ENCODE measurements around the gene CUL7. TPM values are rescaled to one million over a fixed set of nuclear protein-coding genes. Genes with fewer than 3 reads are reported as not detected.

Gene CUL7
- total RNA-seq, 1 donor from 2014 or later, result 58.9 TPM

DNA sequence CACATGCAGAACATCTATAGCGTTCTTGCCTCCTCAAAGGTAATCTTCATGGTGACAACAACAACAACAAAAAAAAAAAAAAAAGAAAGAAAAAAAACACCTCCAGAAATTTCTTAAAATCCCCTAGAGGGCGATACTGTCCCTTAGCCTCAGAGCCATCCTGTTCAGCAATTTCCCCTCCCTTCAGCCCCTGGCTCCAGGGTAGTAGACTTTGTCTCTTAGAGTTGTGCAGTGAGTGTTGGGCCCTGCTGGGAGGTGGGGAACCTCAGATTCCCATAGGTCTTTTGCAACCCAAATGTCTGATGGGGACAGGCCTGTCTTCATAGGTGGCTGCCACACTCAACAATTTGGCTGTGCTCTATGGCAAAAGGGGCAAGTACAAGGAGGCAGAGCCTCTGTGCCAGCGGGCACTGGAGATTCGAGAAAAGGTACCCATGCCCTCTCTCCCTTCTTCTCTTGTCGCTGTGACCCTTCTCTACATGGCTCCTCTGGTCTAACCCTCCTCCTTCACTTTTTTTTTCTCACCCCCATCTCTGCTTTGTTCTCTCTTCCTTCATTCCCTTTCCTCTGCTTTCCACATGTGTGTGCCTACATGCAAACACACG, 16.5 kb upstream of the CUL7 start:
- Mint-ChIP-seq H3K36me3 (ENCODE audit: insufficient read depth) (peaks cover 9% of the 10 kb centered on the region), H3K9me3 (ENCODE audit: low read depth) (no peaks in the 10 kb centered on the region), H3K27ac (peak overlapping the region; percentile 33), H3K4me3 (ENCODE audit: low read depth) (no peak overlapping the region), H3K4me1 (ENCODE audit: low read depth) (no peaks in the 10 kb centered on the region), H3K27me3 (no peaks in the 10 kb centered on the region)
- DNase-seq (ENCODE audit: low spot score, unreplicated experiment), result no peak
- TF ChIP-seq, protein P1, sequence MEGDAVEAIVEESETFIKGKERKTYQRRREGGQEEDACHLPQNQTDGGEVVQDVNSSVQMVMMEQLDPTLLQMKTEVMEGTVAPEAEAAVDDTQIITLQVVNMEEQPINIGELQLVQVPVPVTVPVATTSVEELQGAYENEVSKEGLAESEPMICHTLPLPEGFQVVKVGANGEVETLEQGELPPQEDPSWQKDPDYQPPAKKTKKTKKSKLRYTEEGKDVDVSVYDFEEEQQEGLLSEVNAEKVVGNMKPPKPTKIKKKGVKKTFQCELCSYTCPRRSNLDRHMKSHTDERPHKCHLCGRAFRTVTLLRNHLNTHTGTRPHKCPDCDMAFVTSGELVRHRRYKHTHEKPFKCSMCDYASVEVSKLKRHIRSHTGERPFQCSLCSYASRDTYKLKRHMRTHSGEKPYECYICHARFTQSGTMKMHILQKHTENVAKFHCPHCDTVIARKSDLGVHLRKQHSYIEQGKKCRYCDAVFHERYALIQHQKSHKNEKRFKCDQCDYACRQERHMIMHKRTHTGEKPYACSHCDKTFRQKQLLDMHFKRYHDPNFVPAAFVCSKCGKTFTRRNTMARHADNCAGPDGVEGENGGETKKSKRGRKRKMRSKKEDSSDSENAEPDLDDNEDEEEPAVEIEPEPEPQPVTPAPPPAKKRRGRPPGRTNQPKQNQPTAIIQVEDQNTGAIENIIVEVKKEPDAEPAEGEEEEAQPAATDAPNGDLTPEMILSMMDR (IDR thresholded peaks at IDR 0.05; ENCODE audit: unreplicated experiment), result peak; percentile 64

DNA sequence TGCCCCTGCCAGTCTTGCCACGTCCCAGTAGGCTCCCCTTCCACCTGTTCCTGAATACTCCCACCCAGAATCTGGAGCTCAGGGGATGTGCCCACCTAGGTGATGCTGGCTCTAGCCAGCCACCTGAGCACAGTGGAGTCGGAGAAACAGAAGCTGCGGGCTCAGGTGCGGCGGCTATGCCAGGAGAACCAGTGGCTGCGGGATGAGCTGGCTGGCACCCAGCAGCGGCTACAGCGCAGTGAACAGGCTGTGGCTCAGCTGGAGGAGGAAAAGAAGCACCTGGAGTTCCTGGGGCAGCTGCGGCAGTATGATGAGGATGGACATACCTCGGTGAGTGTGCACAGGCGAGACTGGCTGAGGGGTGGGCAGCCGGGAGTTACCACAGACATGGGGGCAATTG, 9.2 kb upstream of the CUL7 start:
- DNase-seq (ENCODE audit: low spot score, unreplicated experiment), result no peak
- Mint-ChIP-seq H3K4me1 (ENCODE audit: low read depth) (peaks cover 24% of the 10 kb centered on the region), H3K4me3 (ENCODE audit: low read depth) (no peak overlapping the region), H3K27me3 (no peaks in the 10 kb centered on the region), H3K27ac (no peak overlapping the region), H3K9me3 (ENCODE audit: low read depth) (no peaks in the 10 kb centered on the region), H3K36me3 (ENCODE audit: insufficient read depth) (peaks cover 10% of the 10 kb centered on the region)
- TF ChIP-seq, protein P1 (IDR thresholded peaks at IDR 0.05; ENCODE audit: unreplicated experiment), result no peak

DNA sequence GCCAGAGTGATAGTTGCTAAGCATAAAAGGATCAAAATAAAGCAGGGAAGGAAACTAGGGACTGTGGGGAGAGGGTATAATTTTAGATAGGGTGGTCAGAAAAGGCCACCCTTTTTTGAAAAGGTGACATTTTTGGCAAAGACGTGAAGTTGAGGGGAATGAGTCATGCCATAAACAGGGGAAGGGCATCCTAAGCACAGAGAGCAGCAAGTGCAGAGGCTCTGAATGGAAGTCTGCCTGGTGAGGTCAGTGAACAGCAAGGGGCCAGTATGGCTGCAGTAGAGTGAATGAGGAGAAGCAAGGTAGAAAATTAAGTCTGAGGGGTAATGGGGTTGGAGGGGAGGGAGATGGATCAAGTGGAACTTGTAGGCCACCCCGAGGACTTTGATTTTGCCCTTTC, 8.2 kb upstream of the CUL7 start:
- Mint-ChIP-seq H3K4me1 (ENCODE audit: low read depth) (peaks cover 24% of the 10 kb centered on the region), H3K9me3 (ENCODE audit: low read depth) (no peaks in the 10 kb centered on the region), H3K27ac (no peak overlapping the region), H3K27me3 (no peaks in the 10 kb centered on the region), H3K36me3 (ENCODE audit: insufficient read depth) (peaks cover 10% of the 10 kb centered on the region), H3K4me3 (ENCODE audit: low read depth) (no peak overlapping the region)
- no peak for DNase-seq (ENCODE audit: low spot score, unreplicated experiment)
- TF ChIP-seq, protein P1 (IDR thresholded peaks at IDR 0.05; ENCODE audit: unreplicated experiment), result no peak

DNA sequence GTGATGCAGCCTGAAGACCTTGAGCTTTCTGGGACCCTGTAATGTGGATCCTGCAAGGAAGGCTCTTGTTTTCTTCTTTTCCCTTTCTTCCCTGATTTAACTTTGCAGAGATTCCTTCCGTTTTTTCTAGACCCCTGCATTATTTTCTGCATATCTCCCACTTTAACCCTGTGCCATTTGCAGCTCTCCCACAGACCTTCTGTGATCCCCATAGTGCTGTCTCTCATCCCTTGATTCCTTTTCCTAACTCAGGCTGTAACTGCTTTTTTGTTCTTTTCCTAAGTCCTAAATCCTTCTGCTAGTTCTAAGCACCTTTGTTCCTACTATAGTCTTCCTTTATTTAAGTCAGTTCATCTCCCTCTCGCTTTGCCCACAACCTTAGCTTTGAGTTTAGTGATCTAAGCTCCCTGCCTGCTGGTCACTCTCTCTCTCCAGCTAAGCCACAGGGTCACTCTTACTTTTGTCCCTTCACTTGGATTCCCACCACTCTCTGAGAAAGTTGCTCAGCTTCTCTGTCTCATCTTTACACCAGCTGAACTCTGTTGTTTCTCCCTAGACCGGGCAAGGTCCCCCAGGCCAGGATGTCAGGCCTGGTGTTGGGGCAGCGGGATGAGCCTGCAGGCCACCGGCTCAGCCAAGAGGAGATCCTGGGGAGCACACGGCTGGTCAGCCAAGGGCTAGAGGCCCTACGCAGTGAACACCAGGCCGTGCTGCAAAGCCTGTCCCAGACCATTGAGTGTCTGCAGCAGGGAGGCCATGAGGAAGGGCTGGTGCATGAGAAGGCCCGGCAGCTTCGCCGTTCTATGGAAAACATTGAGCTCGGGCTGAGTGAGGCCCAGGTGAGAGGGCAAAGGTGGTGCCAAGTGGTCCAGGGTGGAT, 7.3 kb upstream of the CUL7 start:
- Mint-ChIP-seq H3K27me3 (no peaks in the 10 kb centered on the region), H3K4me3 (ENCODE audit: low read depth) (peak overlapping the region; percentile 98), H3K4me1 (ENCODE audit: low read depth) (peaks cover 24% of the 10 kb centered on the region), H3K9me3 (ENCODE audit: low read depth) (no peaks in the 10 kb centered on the region), H3K27ac (peak overlapping the region; percentile 99), H3K36me3 (ENCODE audit: insufficient read depth) (peaks cover 8% of the 10 kb centered on the region)
- TF ChIP-seq, protein P1 (IDR thresholded peaks at IDR 0.05; ENCODE audit: unreplicated experiment), result no peak
- DNase-seq (ENCODE audit: low spot score, unreplicated experiment), result no peak

DNA sequence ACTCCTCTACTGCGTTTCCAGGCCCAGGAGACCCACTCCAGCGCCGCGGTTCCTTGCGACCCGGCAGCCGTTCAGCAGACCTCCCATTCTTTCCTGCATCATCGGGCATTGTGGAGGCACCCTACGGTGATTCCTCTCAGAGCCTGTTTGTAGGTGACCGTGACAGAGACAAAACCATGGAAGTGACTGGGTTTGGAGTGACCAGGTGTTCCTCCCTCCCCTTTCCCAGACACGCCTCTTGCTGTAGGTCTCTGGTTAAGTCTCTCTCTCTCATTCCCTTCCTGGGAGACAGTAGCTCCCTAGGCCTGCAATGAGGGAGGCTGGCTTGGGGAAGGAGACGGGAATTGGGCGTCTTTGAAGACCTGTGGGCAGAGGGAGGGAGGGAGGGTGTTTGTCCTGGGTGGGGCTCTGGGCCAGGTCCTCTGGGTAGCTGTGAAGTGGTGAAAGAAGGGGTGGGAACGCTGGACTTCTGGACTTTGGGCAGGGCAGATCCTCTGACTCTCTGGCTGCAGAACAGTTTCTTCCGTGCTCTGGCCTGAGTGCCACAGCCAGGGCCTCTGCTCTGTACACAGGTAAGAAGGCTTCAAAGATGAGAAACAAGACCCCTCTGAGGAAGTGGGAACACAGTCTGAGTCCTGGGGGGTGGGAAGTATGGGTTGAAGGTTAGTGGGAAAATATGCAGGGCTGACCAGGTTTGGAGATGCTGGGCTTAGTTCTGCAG, 6.5 kb upstream of the CUL7 start:
- no peaks in the 10 kb centered on the region for H3K9me3 Mint-ChIP-seq (ENCODE audit: low read depth)
- peak overlapping the region; percentile 99 for H3K27ac Mint-ChIP-seq
- peak overlapping the region; percentile 98 for H3K4me3 Mint-ChIP-seq (ENCODE audit: low read depth)
- peaks cover 24% of the 10 kb centered on the region for H3K4me1 Mint-ChIP-seq (ENCODE audit: low read depth)
- DNase-seq (ENCODE audit: low spot score, unreplicated experiment), result no peak
- TF ChIP-seq, protein P1 (IDR thresholded peaks at IDR 0.05; ENCODE audit: unreplicated experiment), result no peak
- peaks cover 6% of the 10 kb centered on the region for H3K36me3 Mint-ChIP-seq (ENCODE audit: insufficient read depth)
- no peaks in the 10 kb centered on the region for H3K27me3 Mint-ChIP-seq
